Measurements from ENCODE around the gene HAS3. TPM values are rescaled to one million over a fixed set of nuclear protein-coding genes. Genes with fewer than 3 reads are reported as not detected.

HAS3 gene
- total RNA-seq, 1 experiment from 2014 or later = 6.9 TPM

- ChIA-PET POLR2A (interaction anchor here (0.7 kb wide), 1 partner anchor 107 kb away, joined by 4 read pairs; no protein-coding TSS in a partner anchor), CTCF (interaction anchor here (0.6 to 0.7 kb wide), 2 partner anchors 20 to 1677 kb away, joined by 3 to 4 read pairs; no protein-coding TSS in a partner anchor)
- H3K27me3 ChIP-seq (ENCODE audit: control insufficient read depth, insufficient read depth, low read length) = no peaks in the 10 kb centered on the region
- DNase-seq (ENCODE audit: low read depth, low spot score) (no peak), ATAC-seq (no peak)
- H3K9me3 ChIP-seq (ENCODE audit: control insufficient read depth, insufficient read depth, low read depth, low read length) = no peaks in the 10 kb centered on the region
- no peak overlapping the region for H3K4me3 ChIP-seq (ENCODE audit: low read depth in 2 of 2, low read length in 2 of 2)
- in situ Hi-C loops (cut with HindIII; ENCODE audit: low pct_unique_long_range_greater_than_20kb, low sequenced_read_pairs) = no loop called here
- H3K4me1 ChIP-seq (ENCODE audit: control insufficient read depth, insufficient read depth, low read length) = peaks cover 27% of the 10 kb centered on the region
- H3K27ac ChIP-seq (ENCODE audit: low read length) = peak overlapping the region; percentile 59; the same call in 1 of the 2 replicates
- no peaks in the 10 kb centered on the region for H3K36me3 ChIP-seq (ENCODE audit: control insufficient read depth, insufficient read depth, low read length)
- intact Hi-C loops (cut with micrococcal nuclease; ENCODE audit: unreplicated experiment) = no loop called here
- no TSS peak for BruUV-seq (replicated peaks)
- TF ChIP-seq CTCF (IDR thresholded peaks at IDR 0.05) = no peak
- TF ChIP-seq TCF7L2 (IDR thresholded peaks at IDR 0.05; ENCODE audit: low read depth, low read length) = no peak
- TF ChIP-seq REST (IDR thresholded peaks at IDR 0.05; ENCODE audit: insufficient read depth in 1 of 2, low read depth in 2 of 2, low read length in 1 of 2) = no peak
- no peak for TF ChIP-seq SIN3A (IDR thresholded peaks at IDR 0.05; ENCODE audit: borderline replicate concordance, insufficient read depth, low read depth, low read length)
- no peak for TF ChIP-seq POLR2AphosphoS5 (IDR thresholded peaks at IDR 0.05; ENCODE audit: low read depth, low read length)
Measured at GRCh38 chr16:69072640-69072974, 32.8 kb upstream of the HAS3 start.

- no TSS peak for BruUV-seq (replicated peaks)
- peaks cover 31% of the 10 kb centered on the region for H3K4me1 ChIP-seq (ENCODE audit: control insufficient read depth, insufficient read depth, low read length)
- DNase-seq (ENCODE audit: low read depth, low spot score) = peak; percentile 87
Measured at GRCh38 chr16:69073181-69073702, 32.2 kb upstream of the HAS3 start.

More at GRCh38 chr16:69073181-69073702, 32.2 kb upstream of the HAS3 start:
- intact Hi-C loops (cut with micrococcal nuclease; ENCODE audit: unreplicated experiment) = no loop called here
- Histone ChIP-seq H3K27me3 (ENCODE audit: control insufficient read depth, insufficient read depth, low read length) (no peaks in the 10 kb centered on the region), H3K27ac (ENCODE audit: low read length) (peak overlapping the region; percentile 59), H3K36me3 (ENCODE audit: control insufficient read depth, insufficient read depth, low read length) (no peaks in the 10 kb centered on the region), H3K4me3 (ENCODE audit: low read depth in 2 of 2, low read length in 2 of 2) (peak overlapping the region in 1 of 2 experiments; percentile 17; a peak in 2 of 4 replicates), H3K9me3 (ENCODE audit: control insufficient read depth, insufficient read depth, low read depth, low read length) (no peaks in the 10 kb centered on the region)
- CTCF ChIA-PET = interaction anchor here (1.2 kb wide), 1 partner anchor 226 kb away, joined by 10 read pairs; no protein-coding TSS in a partner anchor
- no peak for TF ChIP-seq TCF7L2 (IDR thresholded peaks at IDR 0.05; ENCODE audit: low read depth, low read length)
- no peak for TF ChIP-seq CTCF (IDR thresholded peaks at IDR 0.05)
- TF ChIP-seq SIN3A (IDR thresholded peaks at IDR 0.05; ENCODE audit: borderline replicate concordance, insufficient read depth, low read depth, low read length) = no peak
- TF ChIP-seq REST (IDR thresholded peaks at IDR 0.05; ENCODE audit: insufficient read depth in 1 of 2, low read depth in 2 of 2, low read length in 1 of 2) = no peak
- TF ChIP-seq POLR2AphosphoS5 (IDR thresholded peaks at IDR 0.05; ENCODE audit: low read depth, low read length) = no peak
- in situ Hi-C loops (cut with HindIII; ENCODE audit: low pct_unique_long_range_greater_than_20kb, low sequenced_read_pairs) = no loop called here
- POLR2A ChIA-PET = no interaction called here
- ATAC-seq = peak; percentile 92
